CD1c-positive myeloid dendritic cell (primary cell): ENCODE results near the gene REM2.

ENCODE experiments used
- DNase-seq: peaks from one replicate; pipeline ENCODE4 v3.0.0-alpha.2; 2016; ENCODE audit errors: extremely low spot score

REM2 gene

GRCh38 chr14:22929104-22929960 is 46.3 kb downstream of the REM2 start, which contains the start of gene PRMT5:
TSS of gene PRMT5 (minus strand) at chr14:22929376. CDS start at chr14:22929361, 15 bp downstream.
- peak; percentile 99 for DNase-seq

DNA sequence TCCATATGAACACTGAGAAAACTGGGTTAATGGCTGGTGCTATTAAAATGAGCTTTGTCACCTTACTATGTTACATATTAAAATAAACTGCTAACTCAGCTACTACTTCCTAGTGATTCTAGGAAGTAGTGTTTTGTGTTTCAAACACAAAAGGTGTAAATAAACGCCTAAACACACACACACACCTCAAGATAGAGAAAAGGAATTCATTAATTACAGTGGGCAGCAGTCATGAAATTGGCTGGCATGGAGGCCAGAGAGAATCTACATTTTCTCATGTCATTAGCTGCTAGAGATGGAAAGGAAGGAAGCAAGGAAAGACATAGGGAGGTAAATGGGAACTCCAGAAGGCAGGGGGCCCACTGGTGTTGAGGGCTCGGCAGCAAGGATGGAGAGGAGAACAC is 46.9 kb downstream of the REM2 start:
- no peak for DNase-seq

DNA sequence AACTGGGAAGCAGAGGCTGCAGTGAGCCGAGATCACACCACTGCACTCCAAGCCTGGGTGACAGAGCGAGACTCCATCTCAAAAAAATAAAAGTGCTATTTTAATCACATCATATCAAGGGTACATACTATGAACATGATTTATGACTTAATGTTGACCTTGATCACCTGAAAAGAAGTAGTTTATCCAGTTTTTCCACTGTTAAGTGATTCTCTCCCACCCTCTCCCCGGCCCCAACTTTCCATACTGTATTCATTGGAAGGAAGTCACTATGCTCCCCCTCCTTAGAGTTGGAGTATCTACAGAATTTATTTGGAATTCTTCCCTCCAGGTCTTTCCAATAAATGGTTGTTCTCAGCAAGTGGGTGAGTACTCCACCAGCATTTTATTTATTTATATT is 49.1 kb downstream of the REM2 start:
- DNase-seq, result no peak

DNA sequence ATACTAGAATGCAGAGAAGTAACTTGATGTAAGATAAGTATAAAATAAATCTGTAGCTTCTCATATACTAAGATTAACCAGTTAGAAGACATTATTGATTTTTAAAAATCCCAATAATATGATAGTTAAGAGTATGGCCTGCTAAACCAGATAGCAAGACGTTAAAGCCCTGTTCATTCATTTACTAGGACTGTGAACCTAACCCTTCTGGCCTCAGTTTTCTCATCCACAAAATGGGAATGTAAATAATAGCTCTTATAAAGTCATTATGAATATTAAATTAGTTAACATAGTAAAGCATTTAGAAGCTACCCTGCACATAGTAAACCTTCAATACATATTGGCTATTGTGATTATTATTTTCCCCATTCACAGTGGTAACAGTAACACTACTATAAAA is 52.1 kb downstream of the REM2 start:
- no peak for DNase-seq
